K562 treated with DMSO at 1 percent for 24 hours (cell line): Measurements from ENCODE around the gene C2CD4B. TPM values are rescaled to one million over a fixed set of nuclear protein-coding genes. Genes with fewer than 3 reads are reported as not detected.

Experiments used
- total RNA-seq: library from RNA; unstranded; fragments of 300-600 nt; gene quantifications from 2 replicates; pipeline ENCODE4 v1.2.3, GENCODE V29; 2022; ENCODE audit warnings: low read depth; ENCODE audit not compliant: insufficient read depth

Gene C2CD4B, protein sequence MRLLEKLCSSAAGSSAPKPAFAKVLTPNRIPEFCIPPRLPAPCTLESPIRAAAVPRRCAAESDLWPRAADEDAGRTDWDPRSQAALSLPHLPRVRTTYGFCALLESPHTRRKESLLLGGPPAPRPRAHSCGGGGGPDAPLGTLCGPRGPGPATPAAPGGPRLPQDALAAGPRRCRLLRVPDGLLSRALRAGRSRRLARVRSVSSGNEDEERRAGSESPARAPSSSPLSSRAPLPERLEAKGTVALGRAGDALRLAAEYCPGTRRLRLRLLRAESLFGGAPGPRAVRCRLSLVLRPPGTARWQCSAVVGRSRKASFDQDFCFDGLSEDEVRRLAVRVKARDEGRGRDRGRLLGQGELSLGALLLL
- 0.87 and 1.00 TPM in 2 replicates for total RNA-seq

DNA sequence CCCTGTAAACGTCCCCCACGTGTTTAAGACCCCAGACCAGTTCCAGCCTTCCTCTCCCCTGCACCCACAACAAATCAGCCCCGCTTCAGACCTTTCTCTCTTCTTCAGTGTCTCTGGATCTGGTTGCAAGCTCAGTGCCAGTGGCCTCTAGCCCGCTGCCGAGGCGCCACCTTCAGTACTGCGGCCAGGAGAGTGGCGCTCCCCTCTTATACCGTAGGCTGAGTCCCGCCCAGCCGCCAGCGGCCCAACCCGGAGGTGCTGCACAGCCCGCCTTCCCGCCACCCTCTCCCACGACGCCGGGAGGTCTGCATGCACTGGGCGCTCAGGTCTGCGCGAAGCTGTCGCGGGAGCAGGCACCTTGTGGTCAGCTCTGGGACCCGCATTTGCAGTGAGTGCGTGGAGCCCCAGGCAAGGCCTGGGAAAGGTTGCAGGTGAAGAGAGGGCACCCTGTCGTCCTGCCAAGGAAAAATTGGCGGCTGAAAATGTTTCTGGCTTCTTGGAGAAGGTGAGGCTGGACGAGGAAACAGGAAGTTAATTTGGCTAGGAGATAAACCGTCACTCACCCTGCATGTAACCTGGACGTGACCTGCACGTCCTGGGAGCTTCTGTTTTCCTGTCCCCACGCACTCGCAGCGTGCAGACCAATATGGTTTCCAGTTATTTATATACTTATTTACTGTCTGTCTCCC is at the start of gene C2CD4B:
Gene C2CD4B, minus strand, starts transcription at position 182 of the 689 bp plus-strand sequence. CDS start 301 bp downstream, outside the sequence.

Other genes with a start within 250 kb of the C2CD4B start
- gene VPS13C, start 104.8 kb downstream of the C2CD4B start, total RNA-seq = 8.4 and 9.0 TPM in 2 replicates
- gene C2CD4A, start 98.3 kb downstream of the C2CD4B start, total RNA-seq = not detected in 2 replicates
- gene TLN2, start 225.3 kb upstream of the C2CD4B start, total RNA-seq = 0.71 and 1.2 TPM in 2 replicates